ENCODE results near the gene TNS3.

- TF ChIP-seq, protein P1, sequence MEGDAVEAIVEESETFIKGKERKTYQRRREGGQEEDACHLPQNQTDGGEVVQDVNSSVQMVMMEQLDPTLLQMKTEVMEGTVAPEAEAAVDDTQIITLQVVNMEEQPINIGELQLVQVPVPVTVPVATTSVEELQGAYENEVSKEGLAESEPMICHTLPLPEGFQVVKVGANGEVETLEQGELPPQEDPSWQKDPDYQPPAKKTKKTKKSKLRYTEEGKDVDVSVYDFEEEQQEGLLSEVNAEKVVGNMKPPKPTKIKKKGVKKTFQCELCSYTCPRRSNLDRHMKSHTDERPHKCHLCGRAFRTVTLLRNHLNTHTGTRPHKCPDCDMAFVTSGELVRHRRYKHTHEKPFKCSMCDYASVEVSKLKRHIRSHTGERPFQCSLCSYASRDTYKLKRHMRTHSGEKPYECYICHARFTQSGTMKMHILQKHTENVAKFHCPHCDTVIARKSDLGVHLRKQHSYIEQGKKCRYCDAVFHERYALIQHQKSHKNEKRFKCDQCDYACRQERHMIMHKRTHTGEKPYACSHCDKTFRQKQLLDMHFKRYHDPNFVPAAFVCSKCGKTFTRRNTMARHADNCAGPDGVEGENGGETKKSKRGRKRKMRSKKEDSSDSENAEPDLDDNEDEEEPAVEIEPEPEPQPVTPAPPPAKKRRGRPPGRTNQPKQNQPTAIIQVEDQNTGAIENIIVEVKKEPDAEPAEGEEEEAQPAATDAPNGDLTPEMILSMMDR (IDR thresholded peaks at IDR 0.05), result no peak
- no peak for TF ChIP-seq EP300 (IDR thresholded peaks at IDR 0.05)
- no peak for TF ChIP-seq POLR2AphosphoS5 (IDR thresholded peaks at IDR 0.05)
These were observed 16.2 kb downstream of the TNS3 start for GRCh38 chr7:47565640-47566250.
